Left hindlimb (tissue), 1 donor: ENCODE data around the gene KPNA1.

Source experiments
- DNase-seq: peaks from one replicate; pipeline ENCODE4 v3.0.0-alpha.2; 2018

KPNA1 gene

GRCh38 chr3:122514123-122515019 is at the start of gene KPNA1:
Gene KPNA1 (minus strand): TSS chr3:122514939. CDS start chr3:122496565, 18,374 bp downstream.
- peak; percentile 91 for DNase-seq

GRCh38 chr3:122564155-122564912 is 49.6 kb upstream of the KPNA1 start, which contains the start of the genes DTX3L and PARP9:
Gene DTX3L (plus strand): TSS chr3:122564338. CDS start chr3:122564427, 89 bp downstream.
Gene PARP9 (minus strand): TSS chr3:122564300. CDS start chr3:122559620, 4,680 bp downstream.
- peak; percentile 84 for DNase-seq

- DNase-seq, result no peak
Measured at GRCh38 chr3:122563717-122564025, 48.9 kb upstream of the KPNA1 start.

GRCh38 chr3:122562923-122563716 is 48.4 kb upstream of the KPNA1 start:
- DNase-seq, result no peak

GRCh38 chr3:122560680-122561079 is 45.9 kb upstream of the KPNA1 start:
- DNase-seq, result no peak

- no peak for DNase-seq
Measured at GRCh38 chr3:122559906-122560305, 45.2 kb upstream of the KPNA1 start.

- no peak for DNase-seq
Measured at GRCh38 chr3:122558605-122559004, 43.9 kb upstream of the KPNA1 start.

GRCh38 chr3:122557356-122557755 is 42.6 kb upstream of the KPNA1 start:
- no peak for DNase-seq

- no peak for DNase-seq
Measured at GRCh38 chr3:122555275-122556071, 40.7 kb upstream of the KPNA1 start.

GRCh38 chr3:122553171-122553570 is 38.4 kb upstream of the KPNA1 start:
- DNase-seq, result no peak

GRCh38 chr3:122548619-122549018 is 33.9 kb upstream of the KPNA1 start:
- no peak for DNase-seq

GRCh38 chr3:122548076-122548475 is 33.3 kb upstream of the KPNA1 start:
- no peak for DNase-seq

GRCh38 chr3:122546151-122546550 is 31.4 kb upstream of the KPNA1 start:
- DNase-seq, result no peak

- DNase-seq, result no peak
Measured at GRCh38 chr3:122538956-122539490, 24.3 kb upstream of the KPNA1 start.

- DNase-seq, result no peak
Measured at GRCh38 chr3:122536632-122537001, 21.9 kb upstream of the KPNA1 start.

GRCh38 chr3:122535964-122536631 is 21.4 kb upstream of the KPNA1 start:
- no peak for DNase-seq

- DNase-seq, result no peak
Measured at GRCh38 chr3:122533931-122534334, 19.2 kb upstream of the KPNA1 start.

GRCh38 chr3:122533480-122533879 is 18.7 kb upstream of the KPNA1 start:
- no peak for DNase-seq

- DNase-seq, result no peak
Measured at GRCh38 chr3:122530164-122530563, 15.4 kb upstream of the KPNA1 start.

GRCh38 chr3:122523317-122523716 is 8.6 kb upstream of the KPNA1 start:
- DNase-seq, result no peak

- no peak for DNase-seq
Measured at GRCh38 chr3:122520861-122521260, 6.1 kb upstream of the KPNA1 start.
